ENCODE measurements around the gene RGS7.
"Not testable (repeated sequence)": the region's sequence is repeated elsewhere in the genome, so short reads cannot be mapped to it uniquely, and the experiment has no call there.

The RGS7 gene

DNA sequence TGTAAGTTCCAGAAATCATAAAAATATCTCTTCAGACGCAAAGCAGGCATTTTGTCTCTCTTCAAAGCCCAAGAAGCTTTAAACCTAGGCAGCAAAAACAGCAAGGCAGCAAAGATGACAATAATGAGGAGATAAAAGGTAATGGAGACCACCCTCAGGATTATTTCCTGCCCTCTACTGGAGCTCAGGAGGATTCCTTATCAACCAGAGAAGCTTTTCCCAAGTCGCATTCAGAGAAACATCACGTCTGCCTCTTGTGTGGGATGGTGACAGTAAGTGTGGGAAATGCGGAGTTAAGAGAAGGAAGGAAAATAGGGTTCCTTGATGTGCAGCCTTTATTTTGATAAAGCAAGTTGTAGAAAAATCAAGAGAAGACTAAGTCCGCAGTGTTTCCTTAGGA lies 365.8 kb downstream of the RGS7 start:
- no peak overlapping the region for H3K4me3 ChIP-seq (ENCODE audit: control insufficient read depth, low read depth, low read length)
- DNase-seq (ENCODE audit: low read depth), result no peak
- TF ChIP-seq, protein P1, sequence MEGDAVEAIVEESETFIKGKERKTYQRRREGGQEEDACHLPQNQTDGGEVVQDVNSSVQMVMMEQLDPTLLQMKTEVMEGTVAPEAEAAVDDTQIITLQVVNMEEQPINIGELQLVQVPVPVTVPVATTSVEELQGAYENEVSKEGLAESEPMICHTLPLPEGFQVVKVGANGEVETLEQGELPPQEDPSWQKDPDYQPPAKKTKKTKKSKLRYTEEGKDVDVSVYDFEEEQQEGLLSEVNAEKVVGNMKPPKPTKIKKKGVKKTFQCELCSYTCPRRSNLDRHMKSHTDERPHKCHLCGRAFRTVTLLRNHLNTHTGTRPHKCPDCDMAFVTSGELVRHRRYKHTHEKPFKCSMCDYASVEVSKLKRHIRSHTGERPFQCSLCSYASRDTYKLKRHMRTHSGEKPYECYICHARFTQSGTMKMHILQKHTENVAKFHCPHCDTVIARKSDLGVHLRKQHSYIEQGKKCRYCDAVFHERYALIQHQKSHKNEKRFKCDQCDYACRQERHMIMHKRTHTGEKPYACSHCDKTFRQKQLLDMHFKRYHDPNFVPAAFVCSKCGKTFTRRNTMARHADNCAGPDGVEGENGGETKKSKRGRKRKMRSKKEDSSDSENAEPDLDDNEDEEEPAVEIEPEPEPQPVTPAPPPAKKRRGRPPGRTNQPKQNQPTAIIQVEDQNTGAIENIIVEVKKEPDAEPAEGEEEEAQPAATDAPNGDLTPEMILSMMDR (IDR thresholded peaks at IDR 0.05; ENCODE audit: control insufficient read depth, insufficient read depth, low read depth, low read length, missing control alignments), result no peak

GRCh38 chr1:240987928-240988327 lies 369.1 kb downstream of the RGS7 start:
- no peak for DNase-seq (ENCODE audit: low read depth)
- H3K4me3 ChIP-seq (ENCODE audit: control insufficient read depth, low read depth, low read length), result no peak overlapping the region
- TF ChIP-seq, protein P1 (IDR thresholded peaks at IDR 0.05; ENCODE audit: control insufficient read depth, insufficient read depth, low read depth, low read length, missing control alignments), result no peak

DNA sequence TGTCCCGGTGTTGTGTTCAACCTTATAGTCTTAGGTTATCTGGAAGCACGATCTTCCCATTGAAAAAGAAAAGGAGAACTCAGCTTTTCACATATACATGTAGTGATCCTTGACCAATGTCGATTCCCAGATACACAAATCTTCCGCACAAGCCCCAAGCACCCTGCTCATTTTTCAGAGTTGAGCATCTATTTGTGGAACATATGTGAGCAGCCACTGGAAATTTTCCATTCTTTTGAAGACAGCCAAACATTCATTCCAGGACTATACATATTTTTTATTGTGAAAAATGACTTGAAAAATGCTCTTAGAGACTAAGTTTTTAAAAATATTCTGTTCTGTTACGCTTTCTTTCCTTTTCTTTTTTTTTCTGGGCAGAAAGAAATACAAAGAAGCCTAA lies 371.9 kb downstream of the RGS7 start:
- DNase-seq (ENCODE audit: low read depth), result no peak
- TF ChIP-seq, protein P1 (IDR thresholded peaks at IDR 0.05; ENCODE audit: control insufficient read depth, insufficient read depth, low read depth, low read length, missing control alignments), result no peak
- H3K4me3 ChIP-seq (ENCODE audit: control insufficient read depth, low read depth, low read length), result no peak overlapping the region

DNA sequence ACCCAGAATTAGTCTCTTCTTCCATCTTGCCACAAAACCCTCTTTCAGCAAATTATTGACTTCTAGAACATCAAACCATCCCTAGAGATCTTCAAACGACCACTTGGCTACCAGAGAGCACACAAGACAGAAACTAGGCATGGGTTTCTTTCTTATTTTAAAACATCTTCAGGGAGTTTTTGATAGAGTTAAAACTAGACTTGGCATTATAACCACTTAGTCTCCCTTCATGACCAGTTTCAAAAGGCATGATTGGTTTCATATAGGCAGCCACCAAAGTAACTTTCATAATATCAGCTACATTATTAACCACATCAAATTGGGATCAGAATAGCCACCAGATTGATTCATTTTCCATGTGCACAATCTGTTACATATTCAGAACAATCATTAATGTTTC lies 376.7 kb downstream of the RGS7 start:
- TF ChIP-seq, protein P1 (IDR thresholded peaks at IDR 0.05; ENCODE audit: control insufficient read depth, insufficient read depth, low read depth, low read length, missing control alignments), result no peak
- DNase-seq (ENCODE audit: low read depth), result no peak
- no peak overlapping the region for H3K4me3 ChIP-seq (ENCODE audit: control insufficient read depth, low read depth, low read length)

DNA sequence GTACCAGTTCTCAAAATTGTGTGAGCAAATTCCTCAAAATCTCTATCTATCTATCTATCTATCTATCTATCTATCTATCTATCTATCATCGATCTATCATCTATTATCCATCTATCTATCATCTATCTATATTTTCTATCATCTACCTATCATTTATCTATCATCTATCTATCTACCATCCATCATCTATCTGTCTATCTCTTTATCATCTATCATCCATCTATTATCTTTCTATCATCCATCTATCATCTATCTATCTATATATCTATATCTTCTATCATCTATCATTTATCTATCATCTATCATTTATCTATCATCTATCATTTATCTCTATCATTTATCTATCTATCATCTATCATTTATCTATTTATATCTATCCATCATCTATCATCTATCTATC lies 380.3 kb downstream of the RGS7 start:
- TF ChIP-seq, protein P1 (IDR thresholded peaks at IDR 0.05; ENCODE audit: control insufficient read depth, insufficient read depth, low read depth, low read length, missing control alignments), result no peak
- DNase-seq (ENCODE audit: low read depth), result no peak
- no peak overlapping the region for H3K4me3 ChIP-seq (ENCODE audit: control insufficient read depth, low read depth, low read length)

GRCh38 chr1:240973875-240974274 lies 383.1 kb downstream of the RGS7 start:
- TF ChIP-seq, protein P1 (IDR thresholded peaks at IDR 0.05; ENCODE audit: control insufficient read depth, insufficient read depth, low read depth, low read length, missing control alignments), result no peak
- no peak for DNase-seq (ENCODE audit: low read depth)
- no peak overlapping the region for H3K4me3 ChIP-seq (ENCODE audit: control insufficient read depth, low read depth, low read length)

DNA sequence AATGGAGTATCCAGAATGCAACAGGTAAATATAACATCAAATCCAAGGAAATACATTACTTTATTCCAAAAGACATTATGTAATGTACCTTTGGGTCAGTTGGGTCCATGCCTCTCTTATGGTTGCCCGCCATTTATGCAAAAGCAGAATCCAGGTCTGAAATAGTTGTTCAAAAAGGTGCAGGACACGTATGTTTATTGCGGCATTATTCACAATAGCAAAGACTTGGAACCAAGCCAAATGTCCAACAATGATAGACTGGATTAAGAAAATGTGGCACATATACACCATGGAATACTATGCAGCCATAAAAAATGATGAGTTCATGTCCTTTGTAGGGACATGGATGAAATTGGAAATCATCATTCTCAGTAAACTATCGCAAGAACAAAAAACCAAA lies 384.9 kb downstream of the RGS7 start:
- DNase-seq (ENCODE audit: low read depth); H3K4me3 ChIP-seq (ENCODE audit: control insufficient read depth, low read depth, low read length): not testable (repeated sequence)

All from AG09309 (cell line).